HepG2 (cell line): Measurements from ENCODE around the gene SYPL2. TPM values are rescaled to one million over a fixed set of nuclear protein-coding genes. Genes with fewer than 3 reads are reported as not detected.

Experiments used
- CBX5 ChIP-seq: sonication (generic); formaldehyde crosslinking; IDR thresholded peaks from 2 replicates; pipeline ENCODE4 v1.4.0; 2020; ENCODE audit warnings: missing genetic modification reagents, borderline replicate concordance
- CCDC6 ChIP-seq: sonication (generic); formaldehyde crosslinking; IDR thresholded peaks from 2 replicates; pipeline ENCODE4 v1.8.1; 2022; ENCODE audit warnings: mild to moderate bottlenecking, missing genetic modification reagents, moderate library complexity
- DBP ChIP-seq: sonication (generic); formaldehyde crosslinking; IDR thresholded peaks from 2 replicates; pipeline ENCODE4 v1.4.0; 2020; ENCODE audit warnings: missing genetic modification reagents; ENCODE audit errors: not compliant biosample characterization
- HIVEP1 ChIP-seq: sonication (generic); formaldehyde crosslinking; IDR thresholded peaks from 2 replicates; pipeline ENCODE4 v1.4.0; 2020; ENCODE audit warnings: mild to moderate bottlenecking, missing genetic modification reagents
- HMGXB3 ChIP-seq: sonication (generic); formaldehyde crosslinking; IDR thresholded peaks from 2 replicates; pipeline ENCODE4 v1.4.0; 2020; ENCODE audit warnings: missing genetic modification reagents, borderline replicate concordance
- JUN ChIP-seq: sonication (generic); formaldehyde crosslinking; IDR thresholded peaks from 2 replicates; pipeline ENCODE4 v1.4.0; 2020; ENCODE audit warnings: mild to moderate bottlenecking, missing genetic modification reagents
- MIXL1 ChIP-seq: IDR thresholded peaks from 2 replicates; pipeline ENCODE4 v1.6.1; 2016
- SNAPC5 ChIP-seq: sonication (generic); formaldehyde crosslinking; IDR thresholded peaks from 2 replicates; pipeline ENCODE4 v1.8.1; 2023; ENCODE audit warnings: mild to moderate bottlenecking, missing genetic modification reagents, borderline replicate concordance
- SRSF1 ChIP-seq: fragments of 200-400 bp; formaldehyde crosslinking; optimal IDR thresholded peaks from 2 replicates; pipeline ENCODE3; 2017; ENCODE audit warnings: mild to moderate bottlenecking, low read depth, low read length, moderate library complexity
- TBX3 ChIP-seq: fragments of 450-650 bp; IDR thresholded peaks from 2 replicates; pipeline ENCODE4 v1.6.1; 2017; ENCODE audit warnings: antibody characterized with exemption, mild to moderate bottlenecking, inconsistent platforms, borderline replicate concordance
- TEAD2 ChIP-seq: sonication (generic); formaldehyde crosslinking; IDR thresholded peaks from 2 replicates; pipeline ENCODE4 v1.9.0; 2021; ENCODE audit warnings: missing genetic modification reagents
- THYN1 ChIP-seq: sonication (generic); formaldehyde crosslinking; IDR thresholded peaks from 2 replicates; pipeline ENCODE4 v1.8.1; 2023; ENCODE audit warnings: low read depth, mild to moderate bottlenecking, moderate library complexity, missing genetic modification reagents, borderline replicate concordance
- TP53 ChIP-seq: sonication (generic); formaldehyde crosslinking; conservative IDR thresholded peaks from 2 replicates; pipeline ENCODE4 v1.4.0; 2020; ENCODE audit warnings: missing genetic modification reagents
- ZKSCAN5 ChIP-seq: sonication (generic); formaldehyde crosslinking; IDR thresholded peaks from 2 replicates; pipeline ENCODE4 v1.5.1; 2020; ENCODE audit warnings: mild to moderate bottlenecking, missing genetic modification reagents
- ZNF281 ChIP-seq: sonication (generic); formaldehyde crosslinking; IDR thresholded peaks from 2 replicates; pipeline ENCODE4 v1.4.0; 2020; ENCODE audit warnings: missing genetic modification reagents, borderline replicate concordance
- ZNF30 ChIP-seq: sonication (generic); formaldehyde crosslinking; IDR thresholded peaks from 2 replicates; pipeline ENCODE4 v1.5.0; 2020; ENCODE audit warnings: mild to moderate bottlenecking, missing genetic modification reagents
- ZNF543 ChIP-seq: sonication (generic); formaldehyde crosslinking; IDR thresholded peaks from 2 replicates; pipeline ENCODE4 v1.4.0; 2020; ENCODE audit warnings: mild to moderate bottlenecking, missing genetic modification reagents
- ZNF552 ChIP-seq: sonication (generic); formaldehyde crosslinking; IDR thresholded peaks from 2 replicates; pipeline ENCODE4 v1.9.0; 2022; ENCODE audit warnings: missing genetic modification reagents, mild to moderate bottlenecking, borderline replicate concordance
- ZNF580 ChIP-seq: IDR thresholded peaks from 2 replicates; pipeline ENCODE4 v1.6.1; 2016; ENCODE audit warnings: low read depth, borderline replicate concordance
- ZSCAN20 ChIP-seq: sonication (generic); formaldehyde crosslinking; IDR thresholded peaks from 2 replicates; pipeline ENCODE4 v1.4.0; 2020; ENCODE audit warnings: missing genetic modification reagents, mild to moderate bottlenecking, borderline replicate concordance
- polyA plus RNA-seq, 8 experiments: library from polyadenylated mRNA; depleted of rRNA in 3 of 8; stranded (reverse) in 7 of 8; unstranded in 1 of 8; fragments of >200 nt; fragmentation: Illumina TruSeq in 4 of 8; extraction: Trizol in 4 of 8; gene quantifications; 2 replicates each; pipeline versions ENCODE4 v1.2.1 to v1.2.3, GENCODE V29; 2011 to 2016; ENCODE audit warnings: low read depth in 4 of 8, missing spikeins in 1 of 8, mixed read lengths in 1 of 8; ENCODE audit not compliant: insufficient read depth in 1 of 8
- total RNA-seq, 5 experiments: library from RNA; depleted of rRNA; stranded (reverse); fragments of >200 nt; fragmentation: Illumina TruSeq; extraction: Trizol; gene quantifications; 2 replicates each; pipeline ENCODE4 v1.2.3, GENCODE V29; 2016; ENCODE audit warnings: low read depth in 1 of 5

SYPL2 gene
- total and polyA plus RNA-seq, 2 of the 13 experiments (the other 11 are each of a cell fraction or from before 2014, with no cell fraction given) = 0.17 to 0.24 TPM

- TF ChIP-seq DBP (CRISPR knock-in tag) (no peak), ZNF552 (CRISPR knock-in tag) (peak; percentile 50; the same call in 1 of the 2 replicates), CBX5 (CRISPR knock-in tag) (peak; percentile 78; the same call in 1 of the 2 replicates), MIXL1 (CRISPR knock-in tag) (peak; percentile 19; the same call in 1 of the 2 replicates), TP53 (CRISPR knock-in tag) (0 out of 2 replicates have a peak, but pooled peaks have one; percentile 53), TBX3 (no peak), CCDC6 (CRISPR knock-in tag) (0 out of 2 replicates have a peak, but pooled peaks have one; percentile 65), JUN (CRISPR knock-in tag) (no peak), ZSCAN20 (CRISPR knock-in tag) (peak; percentile 86; the same call in 1 of the 2 replicates), HIVEP1 (peak; percentile 85), HMGXB3 (CRISPR knock-in tag) (peak; percentile 53; the same call in 1 of the 2 replicates), TEAD2 (CRISPR knock-in tag) (no peak), ZNF543 (CRISPR knock-in tag) (no peak; the same call in 1 of the 2 replicates), ZNF580 (CRISPR knock-in tag) (0 out of 2 replicates have a peak, but pooled peaks have one; percentile 30), ZKSCAN5 (CRISPR knock-in tag) (peak; percentile 65; the same call in 1 of the 2 replicates), SRSF1 (peak; percentile 91), SNAPC5 (CRISPR knock-in tag) (0 out of 2 replicates have a peak, but pooled peaks have one; percentile 32), ZNF30 (CRISPR knock-in tag) (no peak), ZNF281 (CRISPR knock-in tag) (no peak), THYN1 (0 out of 2 replicates have a peak, but pooled peaks have one; percentile 72)
Measured at GRCh38 chr1:109493805-109494539, 27.6 kb downstream of the SYPL2 start, which contains the start of gene CYB561D1 (continued).
